K562 (cell line): ENCODE measurements around the gene TRAF7. TPM values are rescaled to one million over a fixed set of nuclear protein-coding genes. Genes with fewer than 3 reads are reported as not detected.

ENCODE experiments used
- ARHGAP35 ChIP-seq: fragments of 450-650 bp; IDR thresholded peaks from 2 replicates; pipeline ENCODE4 v1.6.1; 2018; ENCODE audit not compliant: partially characterized antibody
- BDP1 ChIP-seq: IDR thresholded peaks from 3 replicates; pipeline ENCODE4 v1.6.1; 2011; ENCODE audit not compliant: insufficient read length, insufficient read depth
- FOXK1 ChIP-seq: sonication (generic); formaldehyde crosslinking; IDR thresholded peaks from 2 replicates; pipeline ENCODE4 v1.8.0; 2022; ENCODE audit warnings: missing genetic modification reagents, mild to moderate bottlenecking, borderline replicate concordance
- FUS ChIP-seq: fragments of 200-400 bp; formaldehyde crosslinking; optimal IDR thresholded peaks from 2 replicates; pipeline ENCODE3; 2017; ENCODE audit warnings: low read depth, low read length
- GABPA ChIP-seq: fragments of 200-800 bp; sonication (Bioruptor generic); conservative IDR thresholded peaks from 2 replicates; pipeline ENCODE4 v1.6.1; 2016; ENCODE audit warnings: low read depth, missing genetic modification characterization, missing compliant biosample characterization
- HMGXB4 ChIP-seq: sonication (generic); formaldehyde crosslinking; IDR thresholded peaks from 2 replicates; pipeline ENCODE4 v1.8.1; 2023; ENCODE audit warnings: mild to moderate bottlenecking, missing genetic modification reagents
- HNRNPL ChIP-seq: fragments of 200-400 bp; formaldehyde crosslinking; IDR thresholded peaks from 2 replicates; pipeline ENCODE4 v1.6.1; 2017; ENCODE audit warnings: low read depth, mild to moderate bottlenecking, low read length
- HOMEZ ChIP-seq: fragments of 250-450 bp; sonication (Bioruptor Pico); IDR thresholded peaks from 2 replicates; pipeline ENCODE4 v1.4.0; 2020; ENCODE audit warnings: mild to moderate bottlenecking, moderate library complexity
- PHF8 ChIP-seq: fragments of 200-600 bp; sonication (generic); IDR thresholded peaks from 2 replicates; pipeline ENCODE4 v1.6.1; 2012; ENCODE audit warnings: mixed run types, mild to moderate bottlenecking, inconsistent platforms, low read length, moderate library complexity, borderline replicate concordance
- PML ChIP-seq: IDR thresholded peaks from 2 replicates; pipeline ENCODE4 v1.6.1; 2012; ENCODE audit warnings: low read length, inconsistent platforms
- SOX6 ChIP-seq: fragments of 450-650 bp; IDR thresholded peaks from 2 replicates; pipeline ENCODE4 v1.6.1; 2014; ENCODE audit warnings: mild to moderate bottlenecking
- SREBF2 ChIP-seq: sonication (generic); formaldehyde crosslinking; IDR thresholded peaks from 2 replicates; pipeline ENCODE4 v1.4.0; 2020; ENCODE audit warnings: mild to moderate bottlenecking, missing genetic modification reagents
- TCF7 ChIP-seq: sonication (generic); IDR thresholded peaks from 2 replicates; pipeline ENCODE4 v1.6.1; 2016; ENCODE audit warnings: antibody characterized with exemption, borderline replicate concordance
- USF1 ChIP-seq: sonication (generic); formaldehyde crosslinking; IDR thresholded peaks from 2 replicates; pipeline ENCODE4 v1.9.0; 2022; ENCODE audit warnings: mild to moderate bottlenecking, missing genetic modification reagents
- XRCC3 ChIP-seq: fragments of 450-650 bp; IDR thresholded peaks from 2 replicates; pipeline ENCODE4 v1.6.1; 2017; ENCODE audit warnings: mild to moderate bottlenecking, moderate library complexity
- ZNF224 ChIP-seq: sonication (generic); formaldehyde crosslinking; IDR thresholded peaks from 2 replicates; pipeline ENCODE4 v1.8.0; 2022; ENCODE audit warnings: mild to moderate bottlenecking, missing genetic modification reagents
- ZNF239 ChIP-seq: fragments of 250-450 bp; sonication (Bioruptor Pico); IDR thresholded peaks from 2 replicates; pipeline ENCODE4 v1.4.0; 2020; ENCODE audit warnings: mild to moderate bottlenecking
- ZNF407 ChIP-seq: fragments of 450-650 bp; IDR thresholded peaks from 2 replicates; pipeline ENCODE4 v1.6.1; 2016; ENCODE audit warnings: low read depth
- polyA plus RNA-seq, 8 experiments: library from polyadenylated mRNA; depleted of rRNA in 4 of 8; stranded (reverse) in 5 of 8; unstranded in 3 of 8; fragments of >200 nt; fragmentation: Nextera tagmentation in 2 of 8; fragmentation: Illumina TruSeq in 1 of 8; extraction: Ambion mirVana in 2 of 8; extraction: Trizol in 1 of 8; gene quantifications; 2 replicates each; pipeline versions ENCODE4 v1.2.1 to v1.2.3, GENCODE V29; 2011 to 2014; ENCODE audit warnings: inconsistent platforms in 1 of 8, missing spikeins in 1 of 8
- total RNA-seq, 7 experiments: library from RNA; depleted of rRNA in 6 of 7; stranded (reverse); fragments of >200 nt in 6 of 7; fragmentation: Illumina TruSeq in 2 of 7; extraction: Trizol in 2 of 7; gene quantifications; 2 replicates each; pipeline versions ENCODE4 v1.2.1 to v1.2.3, GENCODE V29; 2011 to 2021; ENCODE audit warnings: low replicate concordance in 1 of 7

The TRAF7 gene
- total and polyA plus RNA-seq, 9 of the 15 experiments (the other 6 are each of a cell fraction or from before 2014, with no cell fraction given), result 1.1 to 113 (median 41.6) TPM

- TF ChIP-seq ZNF407 (no peak), SOX6 (no peak), USF1 (CRISPR knock-in tag) (no peak), ARHGAP35 (no peak), HOMEZ (CRISPR knock-in tag) (no peak), SREBF2 (CRISPR knock-in tag) (no peak), TCF7 (no peak), PHF8 (peak; percentile 35; the same call in 1 of the 2 replicates), BDP1 (no peak), ZNF239 (CRISPR knock-in tag) (no peak), HNRNPL (no peak), ZNF224 (no peak), HMGXB4 (no peak), FOXK1 (no peak), XRCC3 (no peak), FUS (no peak), PML (no peak), GABPA (peak; percentile 77)
Measured at GRCh38 chr16:2214719-2214968, 59.1 kb downstream of the TRAF7 start, which contains the start of gene PGP (continued).
